Neutrophil (primary cell): ENCODE measurements around the gene USP7.

ENCODE experiments used
- H3K27ac ChIP-seq: fragments of 200-600 bp; sonication (generic); 2 replicates; pipeline ENCODE4 v1.5.1; 2016; ENCODE audit warnings: mild to moderate bottlenecking, moderate library complexity
- H3K27me3 ChIP-seq: fragments of 200-600 bp; sonication (generic); 2 replicates; pipeline ENCODE4 v1.6.0; 2016; ENCODE audit warnings: mild to moderate bottlenecking
- H3K36me3 ChIP-seq: fragments of 200-600 bp; sonication (generic); 2 replicates; pipeline ENCODE4 v1.5.1; 2017
- H3K4me1 ChIP-seq, 2 experiments: fragments of 200-600 bp in 1 of 2; sonication (generic) in 1 of 2; 1 replicate in 1 of 2; 2 replicates in 1 of 2; pipeline versions ENCODE4 v1.5.1 to v1.6.1; 2013 to 2016; ENCODE audit warnings: low read depth in 1 of 2, low read length in 1 of 2, mild to moderate bottlenecking in 1 of 2, moderate library complexity in 1 of 2; ENCODE audit not compliant: control insufficient read depth in 1 of 2, insufficient read depth in 1 of 2
- H3K4me3 ChIP-seq, 2 experiments: fragments of 200-600 bp in 1 of 2; sonication (generic) in 1 of 2; 1 replicate in 1 of 2; 2 replicates in 1 of 2; pipeline ENCODE4 v1.5.1; 2013 to 2016; ENCODE audit warnings: low read depth in 1 of 2, low read length in 1 of 2, mild to moderate bottlenecking in 1 of 2, moderate library complexity in 1 of 2
- H3K9me3 ChIP-seq: fragments of 200-600 bp; sonication (generic); 2 replicates; pipeline ENCODE4 v1.5.1; 2016
- CTCF ChIP-seq: fragments of 200-600 bp; sonication (generic); IDR thresholded peaks from 2 replicates; pipeline ENCODE4 v1.5.1; 2016; ENCODE audit warnings: antibody characterized with exemption

Gene USP7

GRCh38 chr16:8855972-8856371 lies 107.7 kb downstream of the USP7 start:
- Histone ChIP-seq H3K36me3 (peaks cover 70% of the 10 kb centered on the region), H3K4me1 (peaks cover under 1 to 4% of the 10 kb centered on the region in 2 experiments), H3K4me3 (no peak overlapping the region), H3K9me3 (no peaks in the 10 kb centered on the region), H3K27ac (no peak overlapping the region), H3K27me3 (no peaks in the 10 kb centered on the region)
- no peak for TF ChIP-seq CTCF

- Histone ChIP-seq H3K27me3 (no peaks in the 10 kb centered on the region), H3K4me3 (no peak overlapping the region), H3K27ac (no peak overlapping the region), H3K9me3 (no peaks in the 10 kb centered on the region), H3K36me3 (peaks cover 70% of the 10 kb centered on the region), H3K4me1 (peaks cover 8 to 12% of the 10 kb centered on the region in 2 experiments)
- TF ChIP-seq CTCF: no peak
Observed at GRCh38 chr16:8855051-8855786, 108.5 kb downstream of the USP7 start.

GRCh38 chr16:8854298-8854948 lies 109.3 kb downstream of the USP7 start:
- Histone ChIP-seq H3K9me3 (no peaks in the 10 kb centered on the region), H3K4me3 (no peak overlapping the region), H3K27me3 (no peaks in the 10 kb centered on the region), H3K36me3 (peaks cover 75% of the 10 kb centered on the region), H3K27ac (no peak overlapping the region), H3K4me1 (peaks cover 16 to 20% of the 10 kb centered on the region in 2 experiments)
- TF ChIP-seq CTCF: no peak

DNA sequence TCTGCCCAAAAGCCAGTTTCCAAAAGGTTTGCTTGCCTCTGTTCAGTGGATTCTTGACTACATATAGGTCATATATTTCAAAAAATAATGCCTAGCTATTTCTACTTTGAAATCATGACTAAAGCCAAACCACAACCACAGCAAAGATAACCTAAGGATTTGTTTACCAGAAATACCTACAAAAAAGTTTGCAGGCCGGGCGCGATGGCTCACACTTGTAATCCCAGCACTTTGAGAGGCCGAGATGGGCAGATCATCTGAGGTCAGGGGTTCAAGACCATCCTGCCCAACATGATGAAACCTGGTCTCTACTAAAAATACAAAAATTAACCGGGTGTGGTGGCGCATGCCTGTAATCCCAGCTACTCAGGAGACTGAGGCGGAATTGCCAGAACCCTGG lies 110.1 kb downstream of the USP7 start:
- Histone ChIP-seq H3K4me3 (no peak overlapping the region), H3K9me3 (no peaks in the 10 kb centered on the region), H3K36me3 (peaks cover 71% of the 10 kb centered on the region), H3K4me1 (peaks cover 23 to 27% of the 10 kb centered on the region in 2 experiments), H3K27me3 (no peaks in the 10 kb centered on the region), H3K27ac (no peak overlapping the region)
- TF ChIP-seq CTCF: no peak

- no peak for TF ChIP-seq CTCF
- Histone ChIP-seq H3K27me3 (no peaks in the 10 kb centered on the region), H3K9me3 (no peaks in the 10 kb centered on the region), H3K27ac (no peak overlapping the region), H3K4me1 (peaks cover 23 to 27% of the 10 kb centered on the region in 2 experiments), H3K36me3 (peaks cover 71% of the 10 kb centered on the region), H3K4me3 (no peak overlapping the region)
Observed at GRCh38 chr16:8853150-8853549, 110.6 kb downstream of the USP7 start.
